Cardiac fibroblast (primary cell): Measurements from ENCODE around the gene PRDM1.

Experiments
- DNase-seq, 2 donors: peaks; one replicate each; pipeline versions ENCODE4 v3.0.0 to v3.0.0-alpha.2; 2010; ENCODE audit warnings: low read depth in 2 of 2
- H3K4me3 ChIP-seq, 2 donors: replicated peaks in 1 of 2; 1 replicate in 1 of 2; 2 replicates in 1 of 2; pipeline ENCODE4 v1.5.1; 2011; ENCODE audit warnings: low read depth in 2 of 2, low read length in 2 of 2, mild to moderate bottlenecking in 2 of 2, moderate library complexity in 1 of 2
- CTCF ChIP-seq: IDR thresholded peaks from one replicate; pipeline ENCODE4 v1.5.1; 2011; ENCODE audit warnings: low read depth, mild to moderate bottlenecking, low read length, inconsistent platforms

The PRDM1 gene

GRCh38 chr6:106104941-106105340 lies 18.8 kb downstream of the PRDM1 start:
- DNase-seq = no peak
- no peak for TF ChIP-seq CTCF
- no peak overlapping the region for H3K4me3 ChIP-seq

GRCh38 chr6:106105493-106105892 lies 19.4 kb downstream of the PRDM1 start:
- no peak for DNase-seq
- no peak for TF ChIP-seq CTCF
- H3K4me3 ChIP-seq = no peak overlapping the region

- TF ChIP-seq CTCF = no peak
- no peak for DNase-seq
Measured at GRCh38 chr6:106106276-106107042, 20.3 kb downstream of the PRDM1 start.

GRCh38 chr6:106107043-106107613 lies 21.0 kb downstream of the PRDM1 start:
- TF ChIP-seq CTCF = no peak
- H3K4me3 ChIP-seq = no peak overlapping the region
- DNase-seq = no peak

More at GRCh38 chr6:106106276-106107042, 20.3 kb downstream of the PRDM1 start:
- H3K4me3 ChIP-seq = no peak overlapping the region

- DNase-seq = no peak
- H3K4me3 ChIP-seq = no peak overlapping the region
- no peak for TF ChIP-seq CTCF
Measured at GRCh38 chr6:106108129-106108528, 22.0 kb downstream of the PRDM1 start.

- H3K4me3 ChIP-seq = no peak overlapping the region
- TF ChIP-seq CTCF = no peak
- DNase-seq = no peak
Measured at GRCh38 chr6:106109029-106109428, 22.9 kb downstream of the PRDM1 start.
